ENCODE measurements around the gene SH3TC1.

Gene SH3TC1

DNA sequence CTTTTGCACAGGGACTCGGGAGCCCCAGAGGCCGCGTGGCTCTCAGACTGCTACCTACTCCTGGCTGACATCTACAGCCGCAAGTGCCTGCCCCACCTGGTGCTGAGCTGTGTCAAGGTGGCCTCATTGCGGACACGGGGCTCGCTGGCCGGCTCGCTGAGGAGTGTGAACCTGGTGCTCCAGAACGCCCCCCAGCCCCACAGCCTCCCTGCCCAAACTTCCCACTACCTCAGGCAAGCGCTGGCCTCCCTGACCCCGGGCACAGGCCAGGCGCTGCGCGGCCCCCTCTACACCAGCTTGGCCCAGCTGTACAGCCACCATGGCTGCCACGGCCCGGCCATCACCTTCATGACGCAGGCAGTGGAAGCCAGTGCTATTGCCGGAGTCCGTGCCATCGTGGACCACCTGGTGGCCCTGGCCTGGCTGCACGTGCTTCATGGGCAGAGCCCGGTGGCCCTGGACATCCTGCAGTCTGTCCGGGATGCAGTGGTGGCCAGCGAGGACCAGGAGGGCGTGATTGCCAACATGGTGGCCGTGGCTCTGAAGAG, 28.8 kb downstream of the SH3TC1 start:
- no peak for DNase-seq (ENCODE audit: low read depth in 1 of 2, low spot score in 1 of 2)
- TF ChIP-seq JUND (IDR thresholded peaks at IDR 0.05; ENCODE audit: low read depth), result no peak
- in situ Hi-C loops (cut with HindIII; ENCODE audit: low pct_unique_long_range_greater_than_20kb, low sequenced_read_pairs), result no loop called here

DNA sequence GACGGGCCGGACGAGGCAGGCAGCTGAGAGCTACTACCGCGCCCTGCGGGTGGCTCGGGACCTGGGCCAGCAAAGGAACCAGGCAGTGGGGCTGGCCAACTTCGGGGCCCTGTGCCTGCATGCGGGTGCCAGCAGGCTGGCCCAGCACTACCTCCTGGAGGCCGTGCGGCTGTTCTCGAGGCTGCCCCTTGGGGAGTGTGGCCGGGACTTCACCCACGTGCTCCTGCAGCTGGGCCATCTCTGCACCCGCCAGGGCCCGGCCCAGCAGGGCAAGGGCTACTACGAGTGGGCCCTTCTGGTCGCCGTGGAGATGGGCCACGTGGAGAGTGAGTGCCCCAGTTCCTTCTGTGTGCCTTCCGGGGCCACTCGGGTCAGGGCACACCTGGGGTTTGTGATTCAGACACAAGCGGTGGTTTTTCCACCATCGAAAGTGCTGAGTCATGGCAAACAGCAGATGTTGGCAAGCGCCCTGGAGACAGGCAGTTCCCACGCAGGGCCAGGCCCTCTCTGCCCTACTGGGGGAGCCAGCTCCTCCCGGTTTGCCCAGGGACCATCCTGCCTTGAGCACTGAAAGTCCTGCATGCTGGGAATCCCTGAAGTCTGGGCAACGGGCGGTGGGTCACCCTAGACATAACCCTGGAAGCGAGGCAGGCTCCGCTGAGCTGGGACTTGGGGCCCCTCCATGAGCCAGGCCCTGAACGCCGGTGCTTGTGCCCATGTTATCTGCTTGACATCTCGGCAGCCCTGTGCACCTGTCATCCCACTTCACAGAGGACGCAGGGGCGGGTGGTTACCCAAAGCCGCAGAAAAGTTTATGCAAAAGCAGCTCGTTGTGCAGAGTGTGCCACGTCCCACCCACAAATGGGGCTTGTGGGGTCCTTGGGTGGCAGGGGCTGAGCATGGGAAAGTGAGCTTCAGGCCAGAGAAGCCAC, 29.5 kb downstream of the SH3TC1 start:
- in situ Hi-C loops (cut with HindIII; ENCODE audit: low pct_unique_long_range_greater_than_20kb, low sequenced_read_pairs), result no loop called here
- TF ChIP-seq JUND (IDR thresholded peaks at IDR 0.05; ENCODE audit: low read depth), result no peak
- DNase-seq (ENCODE audit: low read depth in 1 of 2, low spot score in 1 of 2), result peak in 1 of 2 experiments; percentile 31

DNA sequence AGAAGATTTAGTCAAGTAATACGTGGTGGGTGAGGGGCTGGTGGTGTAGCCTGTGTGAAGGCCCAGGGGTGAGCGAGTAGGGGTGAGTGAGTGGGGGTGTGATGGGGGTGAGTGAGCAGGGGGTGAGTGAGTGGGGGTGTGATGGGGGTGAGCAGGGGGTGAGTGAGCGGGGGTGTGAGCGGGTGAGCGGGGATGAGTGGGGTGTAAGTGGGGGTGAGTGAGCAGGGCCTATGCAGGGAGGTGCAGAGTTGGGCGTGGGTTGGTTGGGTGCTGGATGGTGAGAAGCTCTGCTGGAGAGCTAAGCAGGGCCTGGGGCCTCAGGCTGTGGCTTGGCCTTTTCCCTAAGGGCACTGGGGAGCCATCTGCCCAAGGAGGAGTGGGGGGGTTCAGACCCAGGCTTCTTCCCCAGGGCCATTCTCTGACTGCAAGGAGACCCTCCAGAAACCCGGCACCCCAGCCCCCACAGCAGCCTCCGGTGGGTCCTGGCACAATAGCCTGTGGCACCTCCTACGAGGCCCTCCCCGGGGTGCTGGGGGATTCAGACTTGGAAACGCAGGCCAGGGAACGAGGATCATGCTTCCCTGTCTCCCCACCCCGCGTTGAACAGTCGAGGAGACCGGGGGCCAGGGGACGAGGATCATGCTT, 30.4 kb downstream of the SH3TC1 start:
- TF ChIP-seq JUND (IDR thresholded peaks at IDR 0.05; ENCODE audit: low read depth), result no peak
- no peak for DNase-seq (ENCODE audit: low read depth in 1 of 2, low spot score in 1 of 2)
- in situ Hi-C loops (cut with HindIII; ENCODE audit: low pct_unique_long_range_greater_than_20kb, low sequenced_read_pairs), result no loop called here

DNA sequence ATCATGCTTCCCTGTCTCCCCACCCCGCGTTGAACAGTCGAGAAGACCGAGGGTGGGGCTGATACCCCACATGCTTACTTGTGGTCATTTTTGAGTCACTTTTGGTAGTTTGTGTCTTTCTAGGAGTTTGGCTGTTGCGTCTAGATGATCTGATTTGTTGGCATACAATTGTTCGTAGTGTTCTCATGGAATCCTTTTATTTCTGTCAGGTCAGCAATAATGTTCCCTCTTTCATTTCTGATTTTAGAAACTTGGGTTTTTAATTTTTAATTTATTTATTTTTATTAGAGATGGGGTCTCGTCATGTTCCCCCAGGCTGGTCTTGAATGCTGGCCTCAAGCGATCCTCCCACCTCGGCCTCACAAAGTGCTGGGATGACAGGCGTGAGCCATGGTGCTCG, 30.9 kb downstream of the SH3TC1 start:
- no peak for TF ChIP-seq JUND (IDR thresholded peaks at IDR 0.05; ENCODE audit: low read depth)
- no peak for DNase-seq (ENCODE audit: low read depth in 1 of 2, low spot score in 1 of 2)
- in situ Hi-C loops (cut with HindIII; ENCODE audit: low pct_unique_long_range_greater_than_20kb, low sequenced_read_pairs), result no loop called here

DNA sequence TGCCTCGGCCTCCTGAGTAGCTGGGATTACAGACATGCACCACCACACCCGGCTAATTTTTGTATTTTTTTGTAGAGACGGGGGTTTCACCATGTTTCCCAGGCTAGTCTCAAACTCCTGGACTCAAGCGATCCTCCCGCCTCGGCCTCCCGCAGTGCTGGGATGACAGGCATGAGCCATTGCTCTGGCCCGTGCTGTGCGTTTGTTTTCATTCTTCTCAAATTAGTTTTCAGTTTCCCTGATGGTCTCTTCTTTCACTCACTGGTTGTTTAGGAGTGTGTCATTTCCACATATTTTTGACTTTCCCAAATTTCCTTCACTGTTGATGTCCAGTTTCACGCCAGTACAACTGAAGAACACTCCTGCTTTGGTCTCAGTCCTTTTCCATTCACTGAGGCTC, 31.8 kb downstream of the SH3TC1 start:
- in situ Hi-C loops (cut with HindIII; ENCODE audit: low pct_unique_long_range_greater_than_20kb, low sequenced_read_pairs), result no loop called here
- no peak for TF ChIP-seq JUND (IDR thresholded peaks at IDR 0.05; ENCODE audit: low read depth)
- no peak for DNase-seq (ENCODE audit: low read depth in 1 of 2, low spot score in 1 of 2)

DNA sequence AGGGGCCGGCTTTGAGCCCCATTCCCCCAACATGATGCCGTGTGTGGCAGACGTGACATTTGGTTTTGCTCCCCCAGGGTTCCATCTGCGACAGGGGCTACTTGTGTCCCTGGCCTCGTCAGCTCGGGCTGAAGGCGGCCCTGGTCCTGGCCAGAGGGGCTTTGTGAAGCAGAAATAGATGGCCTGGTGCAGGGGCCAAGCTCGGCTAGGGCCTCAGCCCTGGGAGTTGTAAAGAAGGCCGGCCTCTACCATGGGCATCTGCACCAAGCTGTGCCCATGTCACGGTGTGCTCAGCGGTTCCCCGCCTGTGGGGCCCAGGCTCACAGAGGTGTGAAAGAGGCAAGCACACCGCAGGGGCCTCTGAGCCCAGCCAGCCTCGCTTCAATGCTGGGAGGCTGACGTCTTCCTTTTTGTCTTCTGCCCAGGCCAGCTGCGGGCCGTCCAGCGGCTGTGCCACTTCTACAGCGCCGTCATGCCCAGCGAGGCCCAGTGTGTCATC, 32.5 kb downstream of the SH3TC1 start:
- in situ Hi-C loops (cut with HindIII; ENCODE audit: low pct_unique_long_range_greater_than_20kb, low sequenced_read_pairs), result no loop called here
- DNase-seq (ENCODE audit: low read depth in 1 of 2, low spot score in 1 of 2), result no peak
- TF ChIP-seq JUND (IDR thresholded peaks at IDR 0.05; ENCODE audit: low read depth), result no peak

DNA sequence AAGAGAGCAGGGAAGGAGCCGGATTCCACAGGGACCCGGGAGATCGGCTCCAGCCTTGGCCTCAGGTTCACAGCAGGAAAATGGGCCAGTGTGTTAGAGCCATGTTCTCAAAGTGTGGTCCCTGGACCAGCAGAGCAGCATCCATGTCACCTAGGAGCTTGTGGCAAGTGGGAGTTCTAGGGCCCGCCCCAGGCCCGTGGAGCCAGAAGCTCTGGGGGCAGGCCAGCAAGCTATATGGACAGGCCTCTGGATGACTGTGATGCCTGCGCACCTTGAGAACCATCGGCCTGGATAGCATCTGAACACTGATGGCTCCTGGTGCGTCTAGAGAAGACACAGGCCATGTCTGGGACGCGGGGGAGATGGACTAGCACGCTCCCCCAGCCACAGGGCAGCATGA, 33.7 kb downstream of the SH3TC1 start:
- TF ChIP-seq JUND (IDR thresholded peaks at IDR 0.05; ENCODE audit: low read depth), result no peak
- in situ Hi-C loops (cut with HindIII; ENCODE audit: low pct_unique_long_range_greater_than_20kb, low sequenced_read_pairs), result no loop called here
- no peak for DNase-seq (ENCODE audit: low read depth in 1 of 2, low spot score in 1 of 2)

DNA sequence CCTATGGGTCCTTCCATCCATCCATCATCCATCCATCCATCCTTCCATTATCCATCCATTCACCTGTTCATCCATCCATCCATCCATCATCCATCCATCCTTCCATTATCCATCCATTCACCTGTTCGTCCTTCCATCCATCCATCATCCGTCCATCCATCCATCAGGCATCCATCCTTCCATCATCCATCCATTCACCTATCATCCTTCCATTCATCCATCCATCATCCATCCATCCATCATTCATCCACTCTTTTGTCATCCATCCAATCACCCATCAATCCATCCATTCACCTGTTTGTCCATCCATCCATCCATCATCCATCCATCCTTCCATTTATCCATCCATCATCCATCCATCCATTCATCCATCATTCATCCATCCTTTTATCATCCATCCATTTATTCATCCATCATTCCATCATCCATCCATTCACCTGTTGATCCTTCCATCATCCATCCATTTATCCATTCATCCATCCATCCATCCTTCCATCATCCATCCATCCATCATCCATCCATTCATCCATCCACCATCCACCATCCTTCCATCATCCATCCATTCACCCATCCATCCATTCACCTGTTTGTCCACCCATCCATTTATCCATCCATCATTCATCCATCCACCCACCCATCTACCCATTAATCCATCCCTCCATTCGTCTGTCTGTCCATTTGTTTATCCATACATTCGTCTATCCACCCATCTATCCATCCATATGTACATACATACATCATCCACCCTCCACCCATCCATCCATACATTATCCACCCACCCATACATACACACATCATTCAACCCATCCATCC, 34.8 kb downstream of the SH3TC1 start:
- in situ Hi-C loops (cut with HindIII; ENCODE audit: low pct_unique_long_range_greater_than_20kb, low sequenced_read_pairs), result no loop called here
- no peak for DNase-seq (ENCODE audit: low read depth in 1 of 2, low spot score in 1 of 2)

DNA sequence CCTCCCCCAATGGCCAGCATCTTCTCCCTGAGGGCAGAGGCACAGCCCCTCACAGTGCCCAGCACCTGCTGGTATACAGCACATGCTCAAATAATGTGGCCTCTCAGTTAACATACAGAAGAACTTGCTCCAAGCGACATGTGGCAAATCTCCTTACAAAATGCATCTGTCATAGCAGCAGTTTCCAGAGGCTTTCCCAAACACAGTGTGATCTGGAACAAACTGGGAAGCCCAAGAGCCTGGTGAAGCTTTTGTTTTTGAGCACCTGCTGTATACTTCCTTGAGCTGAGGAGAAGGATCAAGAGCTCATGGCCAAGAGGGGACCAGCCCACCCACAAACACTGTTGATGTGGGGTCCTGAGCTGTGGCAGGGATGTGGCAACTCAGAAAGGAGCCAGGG, 35.6 kb downstream of the SH3TC1 start:
- no peak for TF ChIP-seq JUND (IDR thresholded peaks at IDR 0.05; ENCODE audit: low read depth)
- in situ Hi-C loops (cut with HindIII; ENCODE audit: low pct_unique_long_range_greater_than_20kb, low sequenced_read_pairs), result no loop called here
- no peak for DNase-seq (ENCODE audit: low read depth in 1 of 2, low spot score in 1 of 2)

More for the DNA sequence above, 34.8 kb downstream of the SH3TC1 start:
- no peak for TF ChIP-seq JUND (IDR thresholded peaks at IDR 0.05; ENCODE audit: low read depth)

DNA sequence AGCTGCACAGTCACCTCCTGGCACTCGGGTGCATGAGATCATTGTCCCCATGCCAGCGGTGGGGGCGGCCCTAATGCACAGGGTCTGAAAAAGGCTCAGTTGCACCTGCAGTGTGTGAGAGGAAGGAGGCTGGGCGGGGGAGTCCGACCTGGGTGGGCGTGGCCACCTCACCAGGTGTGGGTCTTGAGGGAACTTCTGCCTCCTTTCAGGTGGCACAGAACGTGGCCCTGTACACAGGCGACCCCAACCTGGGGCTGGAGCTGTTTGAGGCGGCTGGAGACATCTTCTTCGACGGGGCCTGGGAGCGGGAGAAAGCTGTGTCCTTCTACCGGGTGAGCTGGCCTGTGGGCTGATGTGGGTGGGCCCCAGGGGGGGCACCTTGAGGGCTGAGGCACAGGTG, 36.1 kb downstream of the SH3TC1 start:
- no peak for TF ChIP-seq JUND (IDR thresholded peaks at IDR 0.05; ENCODE audit: low read depth)
- DNase-seq (ENCODE audit: low read depth in 1 of 2, low spot score in 1 of 2), result no peak
- in situ Hi-C loops (cut with HindIII; ENCODE audit: low pct_unique_long_range_greater_than_20kb, low sequenced_read_pairs), result no loop called here

DNA sequence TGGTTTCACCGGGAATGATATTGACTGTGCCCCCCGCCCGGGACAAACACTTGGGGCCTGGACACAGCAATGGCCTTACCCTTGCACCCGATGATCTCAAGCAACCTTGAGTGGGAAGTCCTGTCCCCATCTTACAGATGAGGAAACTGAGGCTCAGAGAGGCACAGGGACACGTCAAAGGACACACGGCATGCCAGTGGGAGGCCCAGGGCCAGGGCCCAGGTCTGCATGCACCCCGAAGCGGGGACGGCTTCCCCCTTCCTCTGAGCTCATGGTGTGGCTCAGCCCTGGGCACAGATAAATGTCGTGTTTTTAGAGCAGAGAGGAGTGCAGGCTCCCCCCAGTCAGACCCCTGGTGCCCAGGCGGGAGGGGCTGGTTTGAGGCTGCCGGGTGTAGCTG, 36.6 kb downstream of the SH3TC1 start:
- TF ChIP-seq JUND (IDR thresholded peaks at IDR 0.05; ENCODE audit: low read depth), result no peak
- in situ Hi-C loops (cut with HindIII; ENCODE audit: low pct_unique_long_range_greater_than_20kb, low sequenced_read_pairs), result no loop called here
- DNase-seq (ENCODE audit: low read depth in 1 of 2, low spot score in 1 of 2), result no peak

All from T47D (cell line).